GM12891 (cell line): ENCODE measurements around the gene APEH.

Experiments
- DNase-seq: peaks from one replicate; pipeline ENCODE4 v3.0.0; 2011; ENCODE audit warnings: low spot score; ENCODE audit not compliant: insufficient read length
- FAIRE-seq: peaks from 2 replicates; lab custom pipeline; 2011; peaks lifted over from hg19 to GRCh38; lab: Jason Lieb, UNC
- PAX5 ChIP-seq: IDR thresholded peaks from 2 replicates; pipeline ENCODE4 v1.6.1; 2011; ENCODE audit warnings: low read length, moderate library complexity, mild to moderate bottlenecking; ENCODE audit not compliant: insufficient read depth, severe bottlenecking
- POLR2A ChIP-seq: IDR thresholded peaks from 2 replicates; pipeline ENCODE4 v1.6.1; 2011; ENCODE audit warnings: low read depth, low read length, control low read depth
- POLR2AphosphoS5 ChIP-seq: IDR thresholded peaks from 2 replicates; pipeline ENCODE4 v1.6.1; 2011; ENCODE audit warnings: low read depth, low read length, control low read depth
- POU2F2 ChIP-seq: IDR thresholded peaks from 2 replicates; pipeline ENCODE4 v1.6.1; 2011; ENCODE audit warnings: low read depth, mild to moderate bottlenecking, control low read depth, low read length, moderate library complexity
- SPI1 ChIP-seq: IDR thresholded peaks from 2 replicates; pipeline ENCODE4 v1.6.1; 2011; ENCODE audit warnings: low read depth, low read length, control low read depth
- TAF1 ChIP-seq: IDR thresholded peaks from 2 replicates; pipeline ENCODE4 v1.6.1; 2011; ENCODE audit warnings: low read depth, low read length, control low read depth

APEH gene

DNA sequence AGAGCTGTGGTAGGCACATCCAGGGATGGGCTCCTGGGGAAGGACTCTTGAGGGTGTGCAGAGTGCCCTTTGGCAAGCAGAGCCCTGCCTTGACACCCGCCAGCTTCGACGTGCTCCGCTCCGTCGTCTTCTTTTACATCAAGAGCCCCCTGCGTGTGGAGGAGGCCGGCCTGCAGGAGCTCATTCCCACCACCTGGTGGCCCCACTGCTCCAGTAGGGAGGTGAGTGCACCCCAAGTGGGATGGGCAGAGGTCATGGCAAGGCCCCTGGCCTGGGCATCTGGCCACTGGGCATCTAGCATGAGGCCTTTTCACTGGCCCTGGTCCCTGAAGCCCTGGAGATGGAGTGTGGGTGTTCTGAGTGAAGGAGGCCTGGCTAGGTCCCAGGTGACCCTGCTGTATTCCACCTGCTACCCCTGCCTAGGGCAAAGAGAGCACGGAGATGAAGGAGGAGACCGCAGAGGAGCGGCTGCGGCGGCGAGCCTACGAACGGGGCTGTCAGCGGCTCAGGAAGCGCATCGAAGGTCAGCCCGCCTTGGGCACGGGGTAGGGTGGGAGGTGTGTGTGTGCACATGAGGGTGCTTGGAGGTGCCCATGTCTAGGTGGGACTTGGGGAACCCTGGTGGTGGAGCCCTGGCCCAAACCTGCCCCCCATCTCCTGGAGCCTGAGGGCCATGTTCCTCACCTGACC lies 27.4 kb downstream of the APEH start:
- no peak for TF ChIP-seq POLR2AphosphoS5
- no peak for TF ChIP-seq TAF1
- no peak for TF ChIP-seq PAX5
- no peak for TF ChIP-seq POLR2A
- DNase-seq (peak; percentile 47), FAIRE-seq (no peak)

DNA sequence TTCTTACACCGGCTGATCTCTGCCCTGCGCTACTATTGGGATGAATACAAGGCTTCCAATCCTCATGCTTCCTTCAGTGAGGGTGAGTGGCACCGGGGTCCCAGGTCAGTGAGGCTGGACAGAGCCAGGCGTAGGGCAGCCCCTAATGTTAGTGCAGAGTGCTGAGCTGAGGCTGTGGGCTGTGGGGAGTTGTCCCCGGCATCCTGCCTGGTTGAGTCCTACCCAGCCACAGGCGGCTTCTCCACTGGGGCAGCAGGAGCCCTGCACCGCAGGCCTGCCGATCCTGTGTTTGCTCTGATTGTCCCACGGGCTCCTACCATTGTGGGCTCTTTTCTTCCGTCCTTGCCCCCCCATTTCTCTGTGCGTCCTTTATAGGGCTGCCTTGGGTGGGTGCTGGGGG lies 28.5 kb downstream of the APEH start:
- TF ChIP-seq POLR2AphosphoS5 (no peak), PAX5 (no peak), POLR2A (no peak), TAF1 (no peak), POU2F2 (no peak), SPI1 (no peak)
- DNase-seq, result no peak
- no peak for FAIRE-seq

DNA sequence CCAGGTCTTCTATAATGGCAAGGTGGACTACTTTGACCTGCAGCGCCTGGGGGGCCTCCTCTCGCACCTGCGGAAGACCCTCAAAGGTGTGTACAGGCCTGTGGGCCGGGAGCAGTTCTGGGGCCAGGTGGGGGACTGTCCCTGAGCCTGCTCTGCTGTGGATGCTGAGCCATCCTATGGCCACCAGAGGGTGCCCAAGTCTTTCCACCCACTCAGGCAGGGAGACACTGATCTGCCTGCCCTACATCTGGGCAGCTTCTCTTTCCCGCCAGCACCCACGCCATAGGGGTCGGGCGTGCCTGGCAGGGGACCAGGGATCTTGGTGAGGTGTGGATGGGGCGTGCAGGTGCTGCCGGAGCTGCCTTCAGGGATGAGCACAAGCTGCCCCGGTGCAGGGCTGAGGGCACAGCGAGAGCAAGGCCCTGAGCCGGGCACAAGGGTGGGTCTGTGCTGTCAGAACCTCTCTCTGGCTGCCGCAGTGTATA lies 29.3 kb downstream of the APEH start:
- peak; percentile 97 for DNase-seq
- peak; percentile 93 for FAIRE-seq
- TF ChIP-seq POU2F2 (no peak), PAX5 (no peak), TAF1 (no peak), POLR2AphosphoS5 (no peak), SPI1 (no peak), POLR2A (no peak)

DNA sequence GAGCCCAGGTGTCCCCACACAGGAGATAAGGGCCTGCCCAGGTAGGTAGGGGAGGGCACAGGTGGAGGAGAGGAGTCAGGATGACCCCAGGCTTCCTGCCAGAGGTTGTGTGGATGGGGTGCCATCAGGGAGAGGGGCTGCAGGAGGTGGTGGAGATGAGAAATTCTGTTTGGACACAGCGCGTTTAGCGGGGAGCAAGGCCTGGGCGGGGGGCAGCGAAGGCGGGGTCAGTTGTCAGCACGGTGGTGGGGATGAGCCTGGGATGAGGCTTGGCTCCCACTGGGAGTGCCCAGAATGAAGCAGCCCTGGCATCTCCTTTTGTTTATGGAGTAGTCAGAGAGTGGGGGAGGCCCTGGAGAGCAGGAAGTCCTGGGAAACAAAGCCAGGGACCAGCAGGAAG lies 29.8 kb downstream of the APEH start:
- DNase-seq, result no peak
- no peak for FAIRE-seq
- TF ChIP-seq SPI1, result no peak
- TF ChIP-seq PAX5, result no peak
- no peak for TF ChIP-seq TAF1
- TF ChIP-seq POLR2A, result no peak
- no peak for TF ChIP-seq POU2F2
- no peak for TF ChIP-seq POLR2AphosphoS5

DNA sequence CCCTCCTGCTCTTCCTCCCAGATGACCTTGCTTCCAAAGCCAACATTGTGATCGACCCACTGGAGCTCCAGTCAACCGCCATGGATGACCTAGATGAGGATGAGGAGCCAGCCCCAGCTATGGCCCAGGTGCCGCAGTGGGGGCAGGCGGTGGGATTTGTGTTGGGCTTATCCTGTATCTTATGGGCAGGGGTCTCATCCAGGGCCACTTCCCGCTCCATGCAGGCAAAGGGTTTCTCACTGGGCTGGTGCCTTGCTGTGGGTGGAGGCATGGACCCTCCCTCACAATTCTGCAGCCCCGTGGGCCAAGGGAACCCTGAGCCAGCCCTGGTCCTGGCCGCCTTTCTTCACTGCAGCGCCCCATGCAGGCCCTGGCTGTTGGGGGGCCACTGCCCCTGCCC lies 30.5 kb downstream of the APEH start:
- no peak for TF ChIP-seq TAF1
- no peak for TF ChIP-seq POLR2A
- no peak for TF ChIP-seq PAX5
- no peak for TF ChIP-seq POU2F2
- TF ChIP-seq POLR2AphosphoS5, result no peak
- no peak for TF ChIP-seq SPI1
- DNase-seq, result no peak

DNA sequence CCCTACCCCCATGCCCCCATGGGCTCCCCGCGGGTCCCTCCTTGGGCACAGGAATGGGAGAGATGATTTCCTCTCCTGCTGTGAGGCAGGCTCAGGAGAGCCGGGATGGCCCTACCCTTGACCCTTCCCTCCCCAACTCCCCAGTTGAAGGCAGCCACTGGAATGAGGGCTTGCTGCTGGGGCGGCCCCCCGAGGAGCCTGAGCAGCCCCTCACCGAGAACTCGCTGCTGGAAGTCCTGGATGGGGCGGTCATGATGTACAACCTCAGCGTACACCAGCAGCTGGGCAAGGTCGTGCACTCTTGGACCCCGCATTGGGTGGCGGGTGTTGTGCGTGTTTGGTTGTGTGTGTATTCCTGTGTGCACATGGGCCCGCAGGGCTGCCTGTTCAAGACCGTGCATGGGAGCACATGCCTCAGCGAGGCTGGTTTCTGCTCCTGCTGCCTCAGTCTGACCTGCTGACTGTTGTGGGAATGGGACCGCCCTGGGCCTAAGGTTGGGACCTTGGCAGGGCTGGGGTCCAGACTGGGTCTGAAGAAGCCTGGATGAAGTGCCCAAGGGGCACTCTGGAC lies 31.3 kb downstream of the APEH start:
- no peak for DNase-seq
- TF ChIP-seq TAF1 (no peak), SPI1 (no peak), POLR2AphosphoS5 (no peak), PAX5 (no peak), POLR2A (no peak), POU2F2 (no peak)
- FAIRE-seq, result no peak

More for the DNA sequence above, 30.5 kb downstream of the APEH start:
- FAIRE-seq, result no peak

DNA sequence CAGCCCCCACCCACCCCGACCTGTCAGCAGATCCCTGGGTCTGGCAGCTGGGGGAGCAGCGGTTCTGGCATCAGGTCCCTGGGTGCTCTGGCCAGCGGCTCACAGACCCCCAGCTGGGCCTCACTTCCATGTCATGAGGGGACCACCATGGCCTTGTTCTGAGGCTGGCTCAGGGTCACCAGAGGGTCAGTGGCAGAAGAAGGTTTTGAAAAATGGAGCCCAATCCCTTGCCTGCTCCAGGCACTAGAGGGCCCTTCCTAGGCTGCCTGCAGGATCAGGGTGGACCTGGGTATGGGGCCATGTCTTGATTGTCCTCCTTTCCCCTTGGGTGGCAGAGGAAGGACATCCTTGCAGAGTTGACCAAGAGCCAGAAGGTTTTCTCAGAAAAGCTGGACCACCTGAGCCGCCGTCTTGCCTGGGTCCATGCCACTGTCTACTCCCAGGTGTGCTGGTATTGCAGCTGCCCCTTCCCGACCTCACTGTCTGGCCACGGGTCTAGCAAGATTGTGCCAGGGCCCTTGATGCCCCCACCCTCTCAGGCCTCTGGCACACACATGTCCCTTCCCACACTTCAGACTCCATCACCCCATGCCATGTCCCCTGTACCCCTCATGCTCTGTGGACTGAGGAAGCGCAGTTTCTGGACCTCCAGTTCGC lies 32.4 kb downstream of the APEH start:
- no peak for FAIRE-seq
- DNase-seq, result no peak
- TF ChIP-seq POU2F2, result no peak
- TF ChIP-seq TAF1, result no peak
- TF ChIP-seq POLR2AphosphoS5, result no peak
- no peak for TF ChIP-seq PAX5
- TF ChIP-seq SPI1, result no peak
- no peak for TF ChIP-seq POLR2A

DNA sequence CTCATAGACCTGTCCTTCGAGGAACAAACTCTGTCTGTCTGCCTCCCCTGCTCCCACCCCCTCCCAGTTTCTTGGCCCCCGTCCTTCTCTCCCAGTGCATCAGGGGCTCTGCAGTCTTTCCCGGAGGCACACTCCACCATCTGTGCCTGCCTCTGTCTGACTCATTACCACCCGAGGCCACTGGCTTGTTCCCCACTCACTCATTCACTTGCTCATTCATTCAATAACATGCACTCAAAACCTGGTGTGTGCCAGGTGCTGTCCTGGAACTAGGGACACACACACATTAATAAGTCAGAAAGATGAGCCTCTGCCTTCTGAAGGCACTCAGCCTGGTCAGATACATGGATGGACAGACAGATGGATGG lies 32.9 kb downstream of the APEH start:
- DNase-seq, result no peak
- TF ChIP-seq SPI1 (no peak), POLR2AphosphoS5 (no peak), POLR2A (no peak), PAX5 (no peak), POU2F2 (no peak), TAF1 (no peak)
- FAIRE-seq, result no peak

DNA sequence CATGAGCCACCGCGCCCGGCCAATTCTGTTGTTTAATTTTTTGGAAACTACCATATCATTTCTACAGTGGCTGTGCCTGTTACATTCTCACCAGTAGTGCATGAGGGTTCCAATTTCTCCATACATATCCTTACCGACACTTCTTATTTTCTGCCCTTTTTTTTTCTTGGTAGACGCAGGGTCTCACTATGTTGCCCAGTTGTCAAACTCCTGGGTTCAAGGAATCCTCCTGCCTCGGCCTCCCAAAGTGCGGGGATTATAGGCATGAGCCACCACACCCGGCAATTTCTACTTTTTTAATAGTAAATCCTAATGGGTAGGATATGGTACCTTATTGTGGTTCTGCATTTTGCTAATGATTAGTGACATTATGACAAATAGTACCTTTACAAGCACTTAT lies 35.7 kb downstream of the APEH start:
- DNase-seq (no peak), FAIRE-seq (no peak)
- TF ChIP-seq SPI1 (no peak), POU2F2 (no peak), POLR2AphosphoS5 (no peak), PAX5 (no peak), TAF1 (no peak), POLR2A (no peak)

DNA sequence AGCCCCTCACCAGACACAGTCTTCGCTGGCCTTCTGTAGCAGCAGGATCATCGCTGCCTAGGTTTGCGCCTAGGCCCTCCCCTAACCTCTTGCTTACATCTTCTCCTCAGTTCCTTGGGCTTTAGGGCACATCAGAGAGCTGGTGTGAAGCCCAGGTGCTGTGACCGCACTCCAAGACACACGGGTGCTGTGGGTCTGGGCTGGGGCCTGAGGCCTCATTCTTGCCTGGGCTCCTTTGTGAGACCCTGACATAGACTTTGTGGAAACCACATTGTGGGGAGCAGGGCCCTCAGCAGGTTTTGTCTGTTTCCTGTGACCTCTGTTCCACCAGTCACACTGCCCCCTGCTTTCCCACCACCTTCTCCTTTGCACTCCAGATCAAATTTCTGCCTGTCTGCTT lies 37.3 kb downstream of the APEH start:
- no peak for FAIRE-seq
- TF ChIP-seq PAX5, result no peak
- no peak for TF ChIP-seq TAF1
- TF ChIP-seq POLR2AphosphoS5, result no peak
- TF ChIP-seq SPI1, result no peak
- TF ChIP-seq POLR2A, result no peak
- no peak for TF ChIP-seq POU2F2
- DNase-seq, result no peak
